ES-I3 (cell line): Measurements from ENCODE around the gene KIF18A.
"Not testable (repeated sequence)": the region's sequence is repeated elsewhere in the genome, so short reads cannot be mapped to it uniquely, and the experiment has no call there.

Experiments used
- H3K36me3 ChIP-seq: 2 replicates; pipeline ENCODE4 v1.6.1; 2013; ENCODE audit warnings: mild to moderate bottlenecking, low read length, control low read depth, moderate library complexity; ENCODE audit not compliant: insufficient read depth
- H3K4me1 ChIP-seq: 2 replicates; pipeline ENCODE4 v1.6.1; 2013; ENCODE audit warnings: mild to moderate bottlenecking, control low read depth, low read length; ENCODE audit not compliant: insufficient read depth
- H3K9ac ChIP-seq: 2 replicates; pipeline ENCODE4 v1.6.1; 2013; ENCODE audit warnings: low read depth, mild to moderate bottlenecking, low read length, moderate library complexity
- H3K9me3 ChIP-seq: 2 replicates; pipeline ENCODE4 v1.6.1; 2013; ENCODE audit warnings: mild to moderate bottlenecking, low read length, moderate library complexity; ENCODE audit not compliant: control insufficient read depth, insufficient read depth

KIF18A gene

GRCh38 chr11:28098257-28098656 is 9.7 kb downstream of the KIF18A start:
- no peak overlapping the region for H3K9ac ChIP-seq
- H3K4me1 ChIP-seq: no peaks in the 10 kb centered on the region
- no peaks in the 10 kb centered on the region for H3K36me3 ChIP-seq
- H3K9me3 ChIP-seq: no peaks in the 10 kb centered on the region

- Histone ChIP-seq H3K4me1 (no peaks in the 10 kb centered on the region), H3K9me3 (no peaks in the 10 kb centered on the region), H3K36me3 (no peaks in the 10 kb centered on the region), H3K9ac (no peak overlapping the region)
Observed at GRCh38 chr11:28092786-28093185, 15.2 kb downstream of the KIF18A start.

GRCh38 chr11:28090052-28090749 is 17.8 kb downstream of the KIF18A start:
- no peak overlapping the region for H3K9ac ChIP-seq
- H3K4me1 ChIP-seq: no peaks in the 10 kb centered on the region
- H3K9me3 ChIP-seq: no peaks in the 10 kb centered on the region
- H3K36me3 ChIP-seq: no peaks in the 10 kb centered on the region

- no peaks in the 10 kb centered on the region for H3K36me3 ChIP-seq
Observed at GRCh38 chr11:28089378-28089777, 18.6 kb downstream of the KIF18A start.

GRCh38 chr11:28087693-28088092 is 20.3 kb downstream of the KIF18A start:
- not testable (repeated sequence) for H3K36me3 ChIP-seq, H3K9ac ChIP-seq, H3K4me1 ChIP-seq, H3K9me3 ChIP-seq

More at GRCh38 chr11:28089378-28089777, 18.6 kb downstream of the KIF18A start:
- H3K9ac ChIP-seq: no peak overlapping the region
- H3K9me3 ChIP-seq: no peaks in the 10 kb centered on the region
- no peaks in the 10 kb centered on the region for H3K4me1 ChIP-seq

- H3K4me1 ChIP-seq, H3K36me3 ChIP-seq, H3K9ac ChIP-seq, H3K9me3 ChIP-seq: not testable (repeated sequence)
Observed at GRCh38 chr11:28087192-28087591, 20.8 kb downstream of the KIF18A start.

GRCh38 chr11:28086569-28086968 is 21.4 kb downstream of the KIF18A start:
- Histone ChIP-seq H3K36me3 (no peaks in the 10 kb centered on the region), H3K9me3 (no peaks in the 10 kb centered on the region), H3K4me1 (no peaks in the 10 kb centered on the region), H3K9ac (no peak overlapping the region)

GRCh38 chr11:28083118-28083517 is 24.8 kb downstream of the KIF18A start:
- Histone ChIP-seq H3K9ac (no peak overlapping the region), H3K36me3 (no peaks in the 10 kb centered on the region; the same call in 1 of the 2 replicates), H3K9me3 (no peaks in the 10 kb centered on the region), H3K4me1 (no peaks in the 10 kb centered on the region)

- H3K36me3 ChIP-seq: peaks cover 4% of the 10 kb centered on the region
Observed at GRCh38 chr11:28077521-28077920, 30.4 kb downstream of the KIF18A start.

GRCh38 chr11:28072321-28072720 is 35.6 kb downstream of the KIF18A start:
- H3K9me3 ChIP-seq: no peaks in the 10 kb centered on the region
- no peaks in the 10 kb centered on the region for H3K4me1 ChIP-seq
- no peak overlapping the region for H3K9ac ChIP-seq
- peaks cover 4% of the 10 kb centered on the region for H3K36me3 ChIP-seq

More at GRCh38 chr11:28077521-28077920, 30.4 kb downstream of the KIF18A start:
- Histone ChIP-seq H3K4me1 (no peaks in the 10 kb centered on the region), H3K9ac (no peak overlapping the region), H3K9me3 (no peaks in the 10 kb centered on the region)

- Histone ChIP-seq H3K9ac (no peak overlapping the region), H3K36me3 (peaks cover 2% of the 10 kb centered on the region), H3K4me1 (no peaks in the 10 kb centered on the region), H3K9me3 (no peaks in the 10 kb centered on the region)
Observed at GRCh38 chr11:28071305-28071704, 36.7 kb downstream of the KIF18A start.

GRCh38 chr11:28058333-28058732 is 49.6 kb downstream of the KIF18A start:
- Histone ChIP-seq H3K4me1 (no peaks in the 10 kb centered on the region), H3K36me3 (peaks cover 6% of the 10 kb centered on the region), H3K9me3 (no peaks in the 10 kb centered on the region), H3K9ac (no peak overlapping the region)

- H3K9ac ChIP-seq: no peak overlapping the region
- H3K9me3 ChIP-seq: no peaks in the 10 kb centered on the region
- no peaks in the 10 kb centered on the region for H3K36me3 ChIP-seq
- H3K4me1 ChIP-seq: no peaks in the 10 kb centered on the region
Observed at GRCh38 chr11:28054821-28055220, 53.1 kb downstream of the KIF18A start.

GRCh38 chr11:28049338-28050216 is 58.4 kb downstream of the KIF18A start:
- no peaks in the 10 kb centered on the region; the same call in 1 of the 2 replicates for H3K36me3 ChIP-seq

GRCh38 chr11:28048812-28049211 is 59.1 kb downstream of the KIF18A start:
- no peaks in the 10 kb centered on the region; the same call in 1 of the 2 replicates for H3K36me3 ChIP-seq
- H3K9me3 ChIP-seq: no peaks in the 10 kb centered on the region
- no peaks in the 10 kb centered on the region for H3K4me1 ChIP-seq
- no peak overlapping the region for H3K9ac ChIP-seq

More at GRCh38 chr11:28049338-28050216, 58.4 kb downstream of the KIF18A start:
- Histone ChIP-seq H3K9me3 (no peaks in the 10 kb centered on the region), H3K9ac (no peak overlapping the region), H3K4me1 (no peaks in the 10 kb centered on the region)
